HG03342 (cell line): ENCODE data around the gene MAOB.
"Not testable (repeated sequence)": the region's sequence is repeated elsewhere in the genome, so short reads cannot be mapped to it uniquely, and the experiment has no call there.

Experiments used
- ATAC-seq: cut with Tn5 transposase; IDR thresholded peaks from one replicate; pipeline ENCODE4 v1.9.1; 2021; ENCODE audit warnings: mild to moderate bottlenecking, moderate library complexity; ENCODE audit not compliant: unreplicated experiment

Gene MAOB

GRCh38 chrX:43882294-43882681 is at the start of gene MAOB:
MAOB (minus strand) TSS chrX:43882450; CDS start chrX:43882299, 151 bp downstream.
- ATAC-seq: no peak

GRCh38 chrX:43922032-43922431 is 39.8 kb upstream of the MAOB start:
- not testable (repeated sequence) for ATAC-seq

GRCh38 chrX:43910772-43911171 is 28.5 kb upstream of the MAOB start:
- not testable (repeated sequence) for ATAC-seq

GRCh38 chrX:43910012-43910411 is 27.8 kb upstream of the MAOB start:
- no peak for ATAC-seq

- ATAC-seq: no peak
These were observed 26.9 kb upstream of the MAOB start for GRCh38 chrX:43909141-43909540.

GRCh38 chrX:43899878-43900815 is 17.9 kb upstream of the MAOB start:
- ATAC-seq: no peak

GRCh38 chrX:43898406-43899035 is 16.3 kb upstream of the MAOB start:
- no peak for ATAC-seq

- no peak for ATAC-seq
These were observed 15.0 kb upstream of the MAOB start for GRCh38 chrX:43897290-43897689.

- no peak for ATAC-seq
These were observed 10.2 kb upstream of the MAOB start for GRCh38 chrX:43892336-43892870.

GRCh38 chrX:43885617-43886016 is 3.4 kb upstream of the MAOB start:
- no peak for ATAC-seq

GRCh38 chrX:43881410-43882293 is 598 bp downstream of the MAOB start:
- ATAC-seq: no peak

- no peak for ATAC-seq
These were observed 1.8 kb downstream of the MAOB start for GRCh38 chrX:43880425-43880824.

- no peak for ATAC-seq
These were observed 3.2 kb downstream of the MAOB start for GRCh38 chrX:43878906-43879526.

GRCh38 chrX:43876680-43877079 is 5.6 kb downstream of the MAOB start:
- ATAC-seq: no peak

GRCh38 chrX:43870758-43871419 is 11.4 kb downstream of the MAOB start:
- no peak for ATAC-seq

GRCh38 chrX:43870011-43870410 is 12.2 kb downstream of the MAOB start:
- ATAC-seq: no peak

GRCh38 chrX:43868791-43869190 is 13.5 kb downstream of the MAOB start:
- ATAC-seq: no peak

- no peak for ATAC-seq
These were observed 15.8 kb downstream of the MAOB start for GRCh38 chrX:43866423-43866822.

- ATAC-seq: no peak
These were observed 16.5 kb downstream of the MAOB start for GRCh38 chrX:43865791-43866190.

- no peak for ATAC-seq
These were observed 19.8 kb downstream of the MAOB start for GRCh38 chrX:43862434-43862833.
